Muscle layer of duodenum (tissue), 2 donors: ENCODE results near the gene HOXC4.
"Not testable (repeated sequence)": the region's sequence is repeated elsewhere in the genome, so short reads cannot be mapped to it uniquely, and the experiment has no call there.

ENCODE experiments used
- H3K27ac ChIP-seq: one replicate; pipeline ENCODE4 v1.7.0; 2013; ENCODE audit warnings: mild to moderate bottlenecking, low read length
- H3K27me3 ChIP-seq: one replicate; pipeline ENCODE4 v1.7.0; 2013; ENCODE audit warnings: low read depth, mild to moderate bottlenecking, control low read depth, low read length
- H3K36me3 ChIP-seq, 2 donors: one replicate each; pipeline ENCODE4 v1.7.0; 2013; ENCODE audit warnings: low read length in 2 of 2, control low read depth in 1 of 2, mild to moderate bottlenecking in 1 of 2; ENCODE audit not compliant: insufficient read depth in 2 of 2, control insufficient read depth in 1 of 2
- H3K4me1 ChIP-seq, 2 donors: one replicate each; pipeline ENCODE4 v1.7.0; 2013; ENCODE audit warnings: low read length in 2 of 2, mild to moderate bottlenecking in 2 of 2, control low read depth in 1 of 2, moderate library complexity in 1 of 2; ENCODE audit not compliant: insufficient read depth in 2 of 2, control insufficient read depth in 1 of 2
- H3K4me3 ChIP-seq, 2 donors: one replicate each; pipeline ENCODE4 v1.7.0; 2013; ENCODE audit warnings: low read length in 2 of 2, low read depth in 1 of 2, mild to moderate bottlenecking in 1 of 2
- H3K9me3 ChIP-seq, 2 donors: one replicate each; pipeline ENCODE4 v1.7.0; 2013; ENCODE audit warnings: low read length in 2 of 2, control low read depth in 1 of 2, mild to moderate bottlenecking in 1 of 2; ENCODE audit not compliant: control insufficient read depth in 1 of 2
- donor health status: healthy.

Gene HOXC4

GRCh38 chr12:54075409-54075808 lies 21.8 kb downstream of the HOXC4 start:
- peaks cover 0 to 21% of the 10 kb centered on the region in 2 donors for H3K4me1 ChIP-seq
- no peak overlapping the region for H3K27ac ChIP-seq
- no peaks in the 10 kb centered on the region for H3K36me3 ChIP-seq
- no peaks in the 10 kb centered on the region for H3K9me3 ChIP-seq
- no peaks in the 10 kb centered on the region for H3K27me3 ChIP-seq
- no peak overlapping the region for H3K4me3 ChIP-seq

- no peaks in the 10 kb centered on the region for H3K9me3 ChIP-seq
- H3K4me3 ChIP-seq, result no peak overlapping the region
- H3K36me3 ChIP-seq, result no peaks in the 10 kb centered on the region
- H3K27me3 ChIP-seq, result no peaks in the 10 kb centered on the region
- H3K4me1 ChIP-seq, result peaks cover 0 to 18% of the 10 kb centered on the region in 2 donors
- no peak overlapping the region for H3K27ac ChIP-seq
Measured at GRCh38 chr12:54075974-54076373, 22.3 kb downstream of the HOXC4 start.

GRCh38 chr12:54077843-54078242 lies 24.2 kb downstream of the HOXC4 start:
- Histone ChIP-seq H3K27ac (peak overlapping the region; percentile 79), H3K4me3 (peak overlapping the region; percentile 33 to 41)
- not testable (repeated sequence) for H3K36me3 ChIP-seq, H3K4me1 ChIP-seq, H3K9me3 ChIP-seq, H3K27me3 ChIP-seq

GRCh38 chr12:54079115-54079514 lies 25.5 kb downstream of the HOXC4 start:
- not testable (repeated sequence) for H3K27me3 ChIP-seq, H3K9me3 ChIP-seq, H3K36me3 ChIP-seq
- Histone ChIP-seq H3K4me3 (peak overlapping the region in 1 of 2 donors; percentile 49), H3K4me1 (peaks cover 0 to 15% of the 10 kb centered on the region in 2 donors), H3K27ac (peak overlapping the region; percentile 75)

- not testable (repeated sequence) for H3K36me3 ChIP-seq, H3K27me3 ChIP-seq, H3K9me3 ChIP-seq
- Histone ChIP-seq H3K27ac (peak overlapping the region; percentile 51), H3K4me3 (peak overlapping the region in 1 of 2 donors; percentile 49), H3K4me1 (peaks cover 0 to 15% of the 10 kb centered on the region in 2 donors)
Measured at GRCh38 chr12:54080008-54080924, 26.6 kb downstream of the HOXC4 start.

- not testable (repeated sequence) for H3K36me3 ChIP-seq, H3K27me3 ChIP-seq, H3K9me3 ChIP-seq, H3K4me1 ChIP-seq
- Histone ChIP-seq H3K27ac (peak overlapping the region; percentile 23), H3K4me3 (peak overlapping the region in 1 of 2 donors; percentile 20)
Measured at GRCh38 chr12:54081053-54081514, 27.4 kb downstream of the HOXC4 start.

- H3K9me3 ChIP-seq, H3K4me1 ChIP-seq, H3K27me3 ChIP-seq, H3K36me3 ChIP-seq: not testable (repeated sequence)
- peak overlapping the region in 1 of 2 donors; percentile 20 for H3K4me3 ChIP-seq
- H3K27ac ChIP-seq, result peak overlapping the region; percentile 68
Measured at GRCh38 chr12:54081581-54082396, 28.2 kb downstream of the HOXC4 start.

GRCh38 chr12:54082397-54082892 lies 28.8 kb downstream of the HOXC4 start:
- Histone ChIP-seq H3K27me3 (no peaks in the 10 kb centered on the region), H3K4me1 (peaks cover 0 to 7% of the 10 kb centered on the region in 2 donors), H3K9me3 (no peaks in the 10 kb centered on the region), H3K4me3 (peak overlapping the region in 1 of 2 donors; percentile 20), H3K36me3 (no peaks in the 10 kb centered on the region), H3K27ac (peak overlapping the region; percentile 68)

GRCh38 chr12:54088011-54088410 lies 34.4 kb downstream of the HOXC4 start:
- not testable (repeated sequence) for H3K36me3 ChIP-seq, H3K27ac ChIP-seq, H3K27me3 ChIP-seq, H3K9me3 ChIP-seq, H3K4me1 ChIP-seq, H3K4me3 ChIP-seq

GRCh38 chr12:54089465-54089864 lies 35.8 kb downstream of the HOXC4 start:
- not testable (repeated sequence) for H3K27ac ChIP-seq, H3K4me3 ChIP-seq, H3K27me3 ChIP-seq, H3K4me1 ChIP-seq, H3K9me3 ChIP-seq, H3K36me3 ChIP-seq

GRCh38 chr12:54090312-54090711 lies 36.7 kb downstream of the HOXC4 start:
- not testable (repeated sequence) for H3K4me1 ChIP-seq, H3K27ac ChIP-seq, H3K27me3 ChIP-seq, H3K9me3 ChIP-seq, H3K36me3 ChIP-seq
- H3K4me3 ChIP-seq, result peak overlapping the region in 1 of 2 donors; percentile 49
